Liver (tissue), 3 donors: ENCODE measurements around the gene CHPF2.

ENCODE experiments used
- EGR1 ChIP-seq, 2 donors: IDR thresholded peaks; 2 replicates each; pipeline ENCODE4 v1.6.1; 2016 to 2018; ENCODE audit warnings: antibody characterized with exemption in 2 of 2, low read depth in 2 of 2
- FOXA1 ChIP-seq: IDR thresholded peaks from 2 replicates; pipeline ENCODE4 v1.6.1; 2016; ENCODE audit warnings: antibody characterized with exemption
- FOXA2 ChIP-seq: IDR thresholded peaks from 2 replicates; pipeline ENCODE4 v1.6.1; 2016; ENCODE audit warnings: antibody characterized with exemption
- GABPA ChIP-seq, 2 donors: IDR thresholded peaks in 1 of 2; conservative IDR thresholded peaks in 1 of 2; 2 replicates each; pipeline ENCODE4 v1.6.1; 2016; ENCODE audit warnings: antibody characterized with exemption in 2 of 2, mild to moderate bottlenecking in 1 of 2, moderate library complexity in 1 of 2
- HNF4G ChIP-seq: IDR thresholded peaks from 2 replicates; pipeline ENCODE4 v1.6.1; 2016; ENCODE audit warnings: antibody characterized with exemption
- JUND ChIP-seq, 2 donors: IDR thresholded peaks; 2 replicates each; pipeline ENCODE4 v1.6.1; 2016; ENCODE audit warnings: antibody characterized with exemption in 2 of 2
- REST ChIP-seq: IDR thresholded peaks from 2 replicates; pipeline ENCODE4 v1.6.1; 2016; ENCODE audit warnings: antibody characterized with exemption, mild to moderate bottlenecking
- RXRA ChIP-seq, 2 donors: IDR thresholded peaks; 2 replicates each; pipeline ENCODE4 v1.6.1; 2017 to 2018; ENCODE audit warnings: antibody characterized with exemption in 2 of 2, mild to moderate bottlenecking in 1 of 2
- TAF1 ChIP-seq: conservative IDR thresholded peaks from 2 replicates; pipeline ENCODE4 v1.6.1; 2016; ENCODE audit warnings: antibody characterized with exemption, mild to moderate bottlenecking
- YY1 ChIP-seq: IDR thresholded peaks from 2 replicates; pipeline ENCODE4 v1.6.1; 2016; ENCODE audit warnings: antibody characterized with exemption, mild to moderate bottlenecking
- TF ChIP-seq, protein P1 (sequence below): fragments of 150-350 bp; IDR thresholded peaks from 2 replicates; pipeline ENCODE4 v1.5.1; 2017; ENCODE audit warnings: improper control_type of control experiment, low read depth, low read length; ENCODE audit not compliant: missing input control
- TF ChIP-seq, protein P2 (sequence below): IDR thresholded peaks from 2 replicates; pipeline ENCODE4 v1.6.1; 2016; ENCODE audit warnings: antibody characterized with exemption
- TF ChIP-seq, protein P3 (sequence below): IDR thresholded peaks from 2 replicates; pipeline ENCODE4 v1.6.1; 2016; ENCODE audit warnings: antibody characterized with exemption
- TF ChIP-seq, protein P4 (sequence below): IDR thresholded peaks from 2 replicates; pipeline ENCODE4 v1.6.1; 2016; ENCODE audit warnings: antibody characterized with exemption
- donor health status: healthy.
- donor health status: healthy.

DNA sequence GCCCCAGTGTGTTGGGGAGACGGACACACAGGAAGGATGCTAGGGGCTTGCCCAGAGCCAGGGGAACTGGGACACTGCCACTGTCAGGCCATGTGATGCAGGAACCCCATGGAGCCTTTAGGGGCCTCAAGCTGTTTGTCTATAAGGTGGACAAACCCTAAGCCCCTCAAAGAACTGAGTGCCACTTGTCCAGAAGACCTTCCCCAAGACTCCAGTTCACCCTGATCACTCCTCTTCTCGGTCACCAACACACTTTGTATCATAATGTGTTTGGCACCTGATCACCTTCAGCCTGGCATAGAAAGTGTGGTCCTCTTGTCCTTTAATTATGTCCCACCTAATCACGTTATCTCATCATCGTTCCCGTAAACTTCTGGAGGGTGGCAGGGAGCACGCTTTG, 22.7 kb upstream of the CHPF2 start:
- TF ChIP-seq, protein P1, sequence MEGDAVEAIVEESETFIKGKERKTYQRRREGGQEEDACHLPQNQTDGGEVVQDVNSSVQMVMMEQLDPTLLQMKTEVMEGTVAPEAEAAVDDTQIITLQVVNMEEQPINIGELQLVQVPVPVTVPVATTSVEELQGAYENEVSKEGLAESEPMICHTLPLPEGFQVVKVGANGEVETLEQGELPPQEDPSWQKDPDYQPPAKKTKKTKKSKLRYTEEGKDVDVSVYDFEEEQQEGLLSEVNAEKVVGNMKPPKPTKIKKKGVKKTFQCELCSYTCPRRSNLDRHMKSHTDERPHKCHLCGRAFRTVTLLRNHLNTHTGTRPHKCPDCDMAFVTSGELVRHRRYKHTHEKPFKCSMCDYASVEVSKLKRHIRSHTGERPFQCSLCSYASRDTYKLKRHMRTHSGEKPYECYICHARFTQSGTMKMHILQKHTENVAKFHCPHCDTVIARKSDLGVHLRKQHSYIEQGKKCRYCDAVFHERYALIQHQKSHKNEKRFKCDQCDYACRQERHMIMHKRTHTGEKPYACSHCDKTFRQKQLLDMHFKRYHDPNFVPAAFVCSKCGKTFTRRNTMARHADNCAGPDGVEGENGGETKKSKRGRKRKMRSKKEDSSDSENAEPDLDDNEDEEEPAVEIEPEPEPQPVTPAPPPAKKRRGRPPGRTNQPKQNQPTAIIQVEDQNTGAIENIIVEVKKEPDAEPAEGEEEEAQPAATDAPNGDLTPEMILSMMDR, result no peak
- TF ChIP-seq, protein P2, sequence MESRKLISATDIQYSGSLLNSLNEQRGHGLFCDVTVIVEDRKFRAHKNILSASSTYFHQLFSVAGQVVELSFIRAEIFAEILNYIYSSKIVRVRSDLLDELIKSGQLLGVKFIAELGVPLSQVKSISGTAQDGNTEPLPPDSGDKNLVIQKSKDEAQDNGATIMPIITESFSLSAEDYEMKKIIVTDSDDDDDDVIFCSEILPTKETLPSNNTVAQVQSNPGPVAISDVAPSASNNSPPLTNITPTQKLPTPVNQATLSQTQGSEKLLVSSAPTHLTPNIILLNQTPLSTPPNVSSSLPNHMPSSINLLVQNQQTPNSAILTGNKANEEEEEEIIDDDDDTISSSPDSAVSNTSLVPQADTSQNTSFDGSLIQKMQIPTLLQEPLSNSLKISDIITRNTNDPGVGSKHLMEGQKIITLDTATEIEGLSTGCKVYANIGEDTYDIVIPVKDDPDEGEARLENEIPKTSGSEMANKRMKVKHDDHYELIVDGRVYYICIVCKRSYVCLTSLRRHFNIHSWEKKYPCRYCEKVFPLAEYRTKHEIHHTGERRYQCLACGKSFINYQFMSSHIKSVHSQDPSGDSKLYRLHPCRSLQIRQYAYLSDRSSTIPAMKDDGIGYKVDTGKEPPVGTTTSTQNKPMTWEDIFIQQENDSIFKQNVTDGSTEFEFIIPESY, result no peak
- TF ChIP-seq RXRA (IDR thresholded peaks at IDR 0.05) (no peak), YY1 (no peak), GABPA (IDR thresholded peaks at IDR 0.05 in 1 of 2, conservative IDR thresholded peaks at IDR 0.05 in 1 of 2) (no peak), EGR1 (IDR thresholded peaks at IDR 0.05; ENCODE audit: low read depth in 2 of 2) (no peak), HNF4G (no peak), REST (no peak), JUND (IDR thresholded peaks at IDR 0.05) (no peak), TAF1 (no peak), FOXA1 (no peak), FOXA2 (no peak)
- TF ChIP-seq, protein P3, sequence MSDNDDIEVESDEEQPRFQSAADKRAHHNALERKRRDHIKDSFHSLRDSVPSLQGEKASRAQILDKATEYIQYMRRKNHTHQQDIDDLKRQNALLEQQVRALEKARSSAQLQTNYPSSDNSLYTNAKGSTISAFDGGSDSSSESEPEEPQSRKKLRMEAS, result no peak
- TF ChIP-seq, protein P4, sequence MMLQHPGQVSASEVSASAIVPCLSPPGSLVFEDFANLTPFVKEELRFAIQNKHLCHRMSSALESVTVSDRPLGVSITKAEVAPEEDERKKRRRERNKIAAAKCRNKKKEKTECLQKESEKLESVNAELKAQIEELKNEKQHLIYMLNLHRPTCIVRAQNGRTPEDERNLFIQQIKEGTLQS, result no peak
